MCF 10A (cell line): ENCODE data around the gene ARTN. TPM values are rescaled to one million over a fixed set of nuclear protein-coding genes. Genes with fewer than 3 reads are reported as not detected.
A peak's percentile ranks its signal among the peaks of the same experiment; 100 is the strongest.

Experiments used
- BruUV-seq: library from RNA; stranded (reverse); fragments of 400-500 nt; replicated peaks from 2 replicates; lab custom pipeline; 2021; lab: Mats Ljungman, UMichigan
- CTCF ChIA-PET: fragments of 300-600 bp; sonication (Branson Sonifier 250); formaldehyde crosslinking; extraction: SDS; loops from one replicate; lab custom pipeline; 2021; ENCODE audit warnings: antibody characterized with exemption, inconsistent platforms; lab: Yijun Ruan, JAX
- POLR2A ChIA-PET: fragments of 300-600, 350-650 bp; sonication (Branson Sonifier 250); formaldehyde crosslinking; extraction: SDS; loops from one replicate; lab custom pipeline; 2020; ENCODE audit warnings: antibody characterized with exemption, inconsistent platforms; lab: Yijun Ruan, JAX
- DNase-seq: peaks from one replicate; pipeline ENCODE4 v3.0.0-alpha.2; 2018; ENCODE audit not compliant: unreplicated experiment
- H3K27ac Mint-ChIP-seq: one replicate; pipeline ENCODE4 v1.8.0; 2022; ENCODE audit warnings: mild to moderate bottlenecking, low read depth, mixed read lengths; ENCODE audit not compliant: unreplicated experiment
- H3K27me3 Mint-ChIP-seq: one replicate; pipeline ENCODE4 v1.8.0; 2022; ENCODE audit warnings: mixed read lengths; ENCODE audit not compliant: insufficient read depth, unreplicated experiment
- H3K36me3 Mint-ChIP-seq: one replicate; pipeline ENCODE4 v1.8.0; 2022; ENCODE audit warnings: mild to moderate bottlenecking, moderate library complexity, mixed read lengths; ENCODE audit not compliant: insufficient read depth, unreplicated experiment
- H3K4me1 Mint-ChIP-seq: one replicate; pipeline ENCODE4 v1.8.0; 2022; ENCODE audit warnings: mixed read lengths; ENCODE audit not compliant: insufficient read depth, unreplicated experiment
- H3K4me3 Mint-ChIP-seq: one replicate; pipeline ENCODE4 v1.8.0; 2022; ENCODE audit warnings: mild to moderate bottlenecking, moderate library complexity, mixed read lengths; ENCODE audit not compliant: unreplicated experiment
- H3K9me3 Mint-ChIP-seq: one replicate; pipeline ENCODE4 v1.8.0; 2022; ENCODE audit warnings: mixed read lengths; ENCODE audit not compliant: unreplicated experiment
- CTCF ChIP-seq: fragments of 200-600 bp; IDR thresholded peaks from one replicate; pipeline ENCODE4 v1.8.0; 2022; ENCODE audit warnings: antibody characterized with exemption, mild to moderate bottlenecking; ENCODE audit not compliant: unreplicated experiment
- intact Hi-C: fragments of 100-400 bp; cut with micrococcal nuclease; formaldehyde crosslinking; loops from 2 replicates; pipeline ENCODE4 v1.14.1; 2022
- total RNA-seq: library from RNA; stranded (reverse); gene quantifications from 2 replicates; pipeline ENCODE4 v1.2.3, GENCODE V29; 2022

ARTN gene
- total RNA-seq, 1 experiment from 2014 or later, result 1.9 TPM

GRCh38 chr1:43968348-43968948 is 34.8 kb downstream of the ARTN start:
- ChIA-PET CTCF (interaction anchor here (0.6 to 2.1 kb wide), 3 partner anchors 22 to 437 kb away, joined by 3 to 11 read pairs (median 4); partner anchors contain the start of gene IPO13), POLR2A (interaction anchor here (1.4 kb wide), 1 partner anchor 22 kb away, joined by 6 read pairs; the partner anchor contains the start of gene IPO13)
- Mint-ChIP-seq H3K27me3 (no peaks in the 10 kb centered on the region), H3K4me3 (no peak overlapping the region), H3K4me1 (no peaks in the 10 kb centered on the region), H3K36me3 (no peaks in the 10 kb centered on the region), H3K9me3 (no peaks in the 10 kb centered on the region), H3K27ac (no peak overlapping the region)
- BruUV-seq, result no TSS peak
- TF ChIP-seq CTCF, result no peak
- intact Hi-C loops, result no loop called here
- peak; percentile 51 for DNase-seq

GRCh38 chr1:43969416-43969745 is 35.8 kb downstream of the ARTN start:
- Mint-ChIP-seq H3K9me3 (no peaks in the 10 kb centered on the region), H3K27ac (no peak overlapping the region), H3K36me3 (peaks cover 7% of the 10 kb centered on the region), H3K4me3 (peak overlapping the region; percentile 98), H3K27me3 (no peaks in the 10 kb centered on the region), H3K4me1 (peaks cover 8% of the 10 kb centered on the region)
- no TSS peak for BruUV-seq
- TF ChIP-seq CTCF, result no peak
- intact Hi-C loops, result loop anchor here (1.0 kb wide), 1 partner anchor 23 kb away; the partner anchor contains the start of gene IPO13
- ChIA-PET POLR2A (interaction anchor here (1.6 to 3.9 kb wide), 2 partner anchors 22 to 262 kb away, joined by 6 to 28 read pairs; partner anchors contain the start of genes IPO13 and ST3GAL3), CTCF (interaction anchor here (1.9 kb wide), 1 partner anchor 24 kb away, joined by 5 read pairs; no protein-coding TSS in a partner anchor)
- no peak for DNase-seq

- BruUV-seq, result TSS peak; percentile 52
- no peak for TF ChIP-seq CTCF
- ChIA-PET POLR2A (interaction anchor here (0.6 to 3.9 kb wide), 5 partner anchors 10 to 277 kb away, joined by 3 to 28 read pairs (median 5); partner anchors contain the start of genes IPO13 and ST3GAL3), CTCF (interaction anchor here (0.8 to 1.9 kb wide), 6 partner anchors 22 to 67 kb away, joined by 3 to 8 read pairs (median 4); partner anchors contain the start of gene IPO13)
- peak; percentile 97 for DNase-seq
- intact Hi-C loops, result loop anchor here (1.0 kb wide), 1 partner anchor 24 kb away; the partner anchor contains the start of gene IPO13
- Mint-ChIP-seq H3K27ac (peak within 1 kb of the TSS; percentile 74), H3K9me3 (no peaks in the 10 kb centered on the region), H3K4me3 (peak within 1 kb of the TSS; percentile 98), H3K4me1 (peaks cover 10% of the 10 kb centered on the region), H3K36me3 (peaks cover 12% of the 10 kb centered on the region), H3K27me3 (no peaks in the 10 kb centered on the region)
Observed at GRCh38 chr1:43969746-43970466, 36.3 kb downstream of the ARTN start, which contains the start of gene DPH2. Gene DPH2, plus strand, starts transcription at chr1:43970010. Its CDS starts 166 bp downstream, at chr1:43970176.
